NCI-H1417 (cell line): Measurements from ENCODE around the gene TATDN2.
A peak's percentile ranks its signal among the peaks of the same experiment; 100 is the strongest.

Experiments used
- DNase-seq, 3 experiments: peaks; one replicate each; lab custom pipeline; 2025; lab: John Stamatoyannopoulos, UW

TATDN2 gene, protein sequence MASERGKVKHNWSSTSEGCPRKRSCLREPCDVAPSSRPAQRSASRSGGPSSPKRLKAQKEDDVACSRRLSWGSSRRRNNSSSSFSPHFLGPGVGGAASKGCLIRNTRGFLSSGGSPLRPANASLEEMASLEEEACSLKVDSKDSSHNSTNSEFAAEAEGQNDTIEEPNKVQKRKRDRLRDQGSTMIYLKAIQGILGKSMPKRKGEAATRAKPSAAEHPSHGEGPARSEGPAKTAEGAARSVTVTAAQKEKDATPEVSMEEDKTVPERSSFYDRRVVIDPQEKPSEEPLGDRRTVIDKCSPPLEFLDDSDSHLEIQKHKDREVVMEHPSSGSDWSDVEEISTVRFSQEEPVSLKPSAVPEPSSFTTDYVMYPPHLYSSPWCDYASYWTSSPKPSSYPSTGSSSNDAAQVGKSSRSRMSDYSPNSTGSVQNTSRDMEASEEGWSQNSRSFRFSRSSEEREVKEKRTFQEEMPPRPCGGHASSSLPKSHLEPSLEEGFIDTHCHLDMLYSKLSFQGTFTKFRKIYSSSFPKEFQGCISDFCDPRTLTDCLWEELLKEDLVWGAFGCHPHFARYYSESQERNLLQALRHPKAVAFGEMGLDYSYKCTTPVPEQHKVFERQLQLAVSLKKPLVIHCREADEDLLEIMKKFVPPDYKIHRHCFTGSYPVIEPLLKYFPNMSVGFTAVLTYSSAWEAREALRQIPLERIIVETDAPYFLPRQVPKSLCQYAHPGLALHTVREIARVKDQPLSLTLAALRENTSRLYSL

DNA sequence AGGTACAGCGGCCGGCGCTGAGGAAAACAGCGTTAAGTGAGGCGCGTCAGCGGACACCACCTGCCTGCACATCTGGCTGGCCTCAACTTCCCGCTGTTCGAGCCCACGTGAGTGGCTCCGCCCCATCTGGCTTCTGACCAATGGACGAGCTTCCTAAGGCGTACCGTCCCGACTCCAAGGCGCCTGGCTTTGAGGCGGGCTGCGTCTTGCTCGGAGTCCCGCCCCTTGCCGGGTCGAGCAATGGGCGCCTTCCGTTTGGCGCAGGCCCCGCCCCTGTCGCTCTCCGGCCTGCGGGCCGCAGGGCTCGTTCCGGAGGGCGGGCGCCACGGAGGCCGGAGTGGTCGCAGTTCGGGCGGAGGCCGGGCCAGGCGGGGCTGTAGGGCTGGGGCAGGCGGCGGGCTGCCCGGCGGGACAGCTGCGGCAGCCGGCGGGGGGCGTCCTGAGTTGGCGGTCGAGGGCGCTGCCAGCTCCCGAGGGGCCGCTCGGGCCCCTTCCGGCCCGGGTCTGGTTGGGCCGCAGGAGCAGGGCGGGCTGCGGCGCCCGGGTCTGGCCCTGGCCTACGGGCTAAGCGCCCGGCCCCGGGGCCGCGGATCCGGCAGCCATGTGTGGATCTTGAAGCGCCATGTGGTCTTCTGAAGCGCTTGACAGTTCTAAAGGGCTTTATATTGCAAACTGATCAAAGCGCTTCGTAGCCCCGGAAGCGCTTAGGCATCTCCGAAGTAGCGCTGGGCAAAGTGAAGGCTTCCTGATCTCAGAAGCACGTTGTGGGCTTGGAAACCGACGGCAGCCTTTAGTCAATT lies at the start of gene TATDN2:
TATDN2 (plus strand) TSS at position 276 of the 800 bp plus-strand sequence. CDS start 742 bp downstream, outside the sequence.
- peak; percentile 94 to 97 (median 96) for DNase-seq

DNA sequence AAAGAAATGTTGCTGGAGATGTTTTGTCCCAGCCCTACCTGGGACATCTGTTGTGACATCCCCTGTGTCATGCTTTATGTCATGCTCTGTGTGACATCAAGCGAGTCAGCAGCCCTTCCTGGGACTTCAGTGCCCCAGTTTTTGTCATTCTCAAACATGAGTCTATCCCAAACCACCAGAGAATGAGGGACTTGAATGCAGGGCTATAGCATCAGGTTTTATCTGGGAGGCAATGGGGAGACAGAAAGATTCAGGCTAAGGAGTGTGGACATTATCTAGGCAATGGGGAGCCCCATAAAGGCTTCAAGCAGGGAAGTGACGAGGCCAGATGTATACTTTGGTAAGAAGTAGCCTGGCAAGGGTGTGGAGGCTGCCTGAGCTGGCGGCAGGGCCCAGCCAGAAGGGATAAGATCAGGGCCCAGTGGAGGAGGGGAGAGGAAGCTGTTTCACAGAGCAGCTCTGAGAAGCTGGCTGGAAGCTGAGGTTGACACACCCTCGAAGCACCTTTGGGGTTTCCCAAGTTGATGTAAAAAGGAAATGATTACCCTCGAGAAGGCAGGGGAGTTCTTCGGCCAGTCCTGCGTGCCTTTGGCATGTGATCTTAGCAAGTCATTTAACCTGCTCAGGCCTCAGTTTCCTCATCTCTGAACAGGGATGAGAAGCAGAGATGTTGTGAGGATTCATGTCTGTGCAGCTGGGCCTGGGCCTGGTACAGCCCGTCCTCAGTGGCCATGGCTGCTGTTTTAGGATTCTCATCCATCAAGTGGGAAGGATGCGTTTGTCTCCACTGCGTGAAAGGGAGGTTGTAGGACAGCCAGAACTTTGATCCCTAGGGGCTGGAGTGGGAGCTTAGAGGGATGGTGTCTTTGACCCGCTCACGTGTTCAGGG lies 49.3 kb upstream of the TATDN2 start:
- no peak for DNase-seq

DNA sequence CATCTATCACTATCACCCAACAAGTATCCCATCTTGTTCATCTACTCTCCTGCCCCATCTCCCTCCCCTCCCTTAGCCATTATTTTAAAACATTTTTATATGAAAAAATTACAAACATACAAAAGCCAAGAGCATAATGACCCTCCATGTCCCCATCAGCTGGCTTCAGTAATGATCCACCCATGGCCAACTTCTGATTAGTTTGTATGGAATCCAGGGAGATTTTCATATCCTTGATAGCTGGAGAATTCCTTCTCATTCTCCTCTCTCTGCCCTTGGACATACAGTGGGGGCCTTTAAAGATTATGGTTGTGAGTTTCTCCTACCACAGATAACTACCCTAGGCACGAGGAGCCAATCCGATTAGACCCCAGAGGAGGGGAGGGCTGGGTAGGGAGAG lies 43.3 kb upstream of the TATDN2 start:
- no peak for DNase-seq

DNA sequence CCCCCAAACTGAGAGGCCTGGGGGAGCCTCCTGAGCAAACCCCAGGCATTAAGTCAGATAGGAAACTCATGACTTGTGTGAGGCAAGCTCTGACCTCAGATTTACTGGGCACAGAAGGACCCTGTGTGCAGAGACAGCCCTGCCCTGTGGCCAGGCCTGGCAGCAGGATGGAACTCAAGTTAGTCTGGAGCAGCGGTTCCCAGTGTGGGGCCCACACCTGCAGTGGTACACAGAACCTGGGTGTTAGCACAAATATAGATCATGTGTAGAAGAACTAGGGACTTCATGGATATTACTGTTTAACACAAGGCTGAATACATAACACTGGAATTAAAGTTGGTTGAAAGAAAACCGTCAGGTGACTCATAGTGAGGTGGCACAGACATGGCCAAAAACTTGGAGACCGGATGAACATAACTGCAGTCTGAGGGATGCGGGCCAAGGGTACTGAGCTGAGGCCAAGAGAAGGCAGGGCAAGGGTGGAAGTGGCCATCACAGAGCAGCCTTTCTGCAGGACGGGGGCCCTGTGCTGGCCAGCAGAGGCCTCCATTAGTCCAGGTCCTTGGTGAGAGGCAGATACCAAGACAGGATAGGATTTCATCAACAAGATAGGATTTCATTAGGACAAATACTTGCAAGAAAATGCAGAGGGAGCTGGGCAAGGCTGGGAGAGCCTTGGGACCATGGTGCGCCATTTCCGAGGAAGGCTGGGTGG lies 42.7 kb upstream of the TATDN2 start:
- DNase-seq: no peak

DNA sequence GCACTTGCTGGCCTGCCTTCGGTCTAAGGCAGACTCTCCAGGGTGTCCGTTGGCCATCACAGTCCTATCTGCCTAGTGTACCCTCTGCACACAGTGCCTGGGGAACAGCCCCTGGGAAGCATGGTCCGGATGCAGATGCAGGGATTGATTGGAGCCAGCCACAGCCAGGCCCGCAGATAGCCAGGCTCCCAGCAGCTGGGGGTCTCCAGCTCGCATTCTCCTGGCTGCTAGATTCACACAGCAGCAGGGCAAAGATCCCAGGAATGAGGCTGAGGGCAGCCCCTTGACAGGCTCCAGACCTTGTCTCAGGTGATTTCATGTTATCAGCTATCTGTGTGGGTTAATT lies 42.1 kb upstream of the TATDN2 start:
- no peak for DNase-seq

DNA sequence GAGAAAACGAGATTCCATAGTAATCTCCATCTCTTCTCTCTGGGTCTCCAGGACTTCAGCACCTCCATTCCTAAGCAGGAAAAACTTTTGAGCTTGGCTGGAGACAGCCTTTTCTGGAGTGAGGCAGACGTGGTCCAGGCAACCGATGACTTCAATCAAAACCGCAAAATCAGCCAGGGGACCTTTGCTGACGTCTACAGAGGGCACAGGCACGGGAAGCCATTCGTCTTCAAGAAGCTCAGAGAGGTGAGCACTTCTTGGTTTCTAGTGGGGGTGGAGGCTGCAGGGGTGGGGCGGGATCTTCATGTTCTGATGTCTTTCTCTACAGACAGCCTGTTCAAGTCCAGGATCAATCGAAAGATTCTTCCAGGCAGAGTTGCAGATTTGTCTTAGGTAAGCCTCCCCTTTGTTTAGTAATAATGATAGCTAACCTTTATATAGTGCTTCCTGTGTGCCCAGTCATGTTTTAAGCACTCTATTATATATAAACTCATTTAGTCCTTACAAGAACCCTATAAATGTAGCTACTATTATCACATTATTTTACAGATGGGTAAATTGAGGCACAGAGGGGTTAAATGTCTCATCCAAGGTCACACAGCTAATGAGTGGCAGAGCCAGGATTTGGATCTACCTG lies 35.0 kb upstream of the TATDN2 start:
- DNase-seq: no peak

DNA sequence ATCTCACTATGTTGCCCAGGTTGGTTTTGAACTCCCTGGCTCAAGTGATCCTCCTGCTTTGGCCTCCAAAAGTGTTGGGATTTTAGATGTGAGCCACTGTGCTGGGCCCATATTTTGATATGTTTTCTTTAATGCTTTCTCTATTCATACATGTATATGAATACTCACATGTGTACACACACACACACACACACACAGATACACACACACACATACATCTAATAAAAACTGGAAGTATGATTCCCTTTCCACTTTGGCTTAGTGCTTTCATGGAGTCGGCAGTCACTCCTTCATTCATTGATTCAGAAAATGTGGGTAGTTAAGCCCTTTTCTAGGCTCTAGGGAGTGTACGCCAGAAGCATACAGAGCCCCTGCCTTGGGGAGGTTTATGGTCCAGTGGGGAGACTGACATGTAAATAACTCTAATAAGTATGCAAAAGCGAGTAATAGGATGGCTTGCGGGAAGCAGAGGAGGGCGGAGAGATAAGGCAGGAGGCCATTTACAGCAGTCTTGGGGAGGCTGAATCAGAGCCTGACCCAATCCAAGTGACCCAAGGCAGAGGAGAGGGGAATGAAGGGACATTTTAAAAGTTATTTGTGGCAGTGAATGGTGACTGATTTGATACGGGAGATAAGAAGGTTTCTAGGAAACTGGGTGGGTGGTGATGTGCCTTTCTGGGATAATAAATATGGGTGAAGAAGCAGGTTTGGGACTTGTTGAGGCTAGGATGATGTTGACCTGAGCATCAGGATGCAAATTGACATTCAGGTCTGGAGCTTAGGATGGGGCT lies 32.5 kb upstream of the TATDN2 start:
- DNase-seq: no peak

DNA sequence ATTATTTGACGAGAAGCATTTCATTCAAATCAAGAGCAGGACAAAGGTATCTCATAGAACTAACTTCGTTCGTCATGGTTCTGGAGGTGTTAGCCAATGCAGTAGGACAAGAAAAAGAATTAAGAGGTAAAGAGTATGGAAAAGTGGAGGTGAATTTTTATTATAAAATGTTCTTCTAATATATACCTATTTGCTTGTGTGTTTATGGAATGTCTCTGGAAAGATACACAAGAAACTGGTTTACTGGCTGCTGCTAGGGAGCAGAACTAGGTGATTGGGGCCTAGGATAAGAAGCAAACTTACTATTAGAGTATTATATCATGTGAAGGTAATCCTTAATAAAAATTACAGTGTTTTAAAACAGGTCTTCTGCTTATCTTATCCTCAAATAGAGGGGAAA lies 30.9 kb upstream of the TATDN2 start:
- no peak for DNase-seq

DNA sequence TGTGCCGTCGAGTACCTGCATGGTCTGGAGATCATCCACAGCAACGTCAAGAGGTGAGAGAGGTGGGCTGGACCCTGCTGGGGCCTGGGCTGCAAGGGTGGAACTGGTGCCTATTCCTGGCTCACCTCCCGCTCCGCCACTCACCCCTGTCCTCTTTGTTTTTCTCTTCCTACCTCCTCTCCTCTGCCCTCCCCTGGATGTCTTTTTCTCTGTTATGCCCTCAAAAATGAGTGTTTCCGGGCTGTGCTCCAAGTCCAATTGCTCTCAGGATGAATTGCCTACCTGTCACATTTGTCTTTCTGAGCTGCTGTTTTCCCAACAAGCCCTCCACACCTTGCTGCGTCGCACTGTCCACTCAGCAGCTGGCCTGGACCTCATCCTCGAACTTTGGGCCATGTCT lies 28.5 kb upstream of the TATDN2 start:
- DNase-seq: peak in 1 of 3 experiments; percentile 32

DNA sequence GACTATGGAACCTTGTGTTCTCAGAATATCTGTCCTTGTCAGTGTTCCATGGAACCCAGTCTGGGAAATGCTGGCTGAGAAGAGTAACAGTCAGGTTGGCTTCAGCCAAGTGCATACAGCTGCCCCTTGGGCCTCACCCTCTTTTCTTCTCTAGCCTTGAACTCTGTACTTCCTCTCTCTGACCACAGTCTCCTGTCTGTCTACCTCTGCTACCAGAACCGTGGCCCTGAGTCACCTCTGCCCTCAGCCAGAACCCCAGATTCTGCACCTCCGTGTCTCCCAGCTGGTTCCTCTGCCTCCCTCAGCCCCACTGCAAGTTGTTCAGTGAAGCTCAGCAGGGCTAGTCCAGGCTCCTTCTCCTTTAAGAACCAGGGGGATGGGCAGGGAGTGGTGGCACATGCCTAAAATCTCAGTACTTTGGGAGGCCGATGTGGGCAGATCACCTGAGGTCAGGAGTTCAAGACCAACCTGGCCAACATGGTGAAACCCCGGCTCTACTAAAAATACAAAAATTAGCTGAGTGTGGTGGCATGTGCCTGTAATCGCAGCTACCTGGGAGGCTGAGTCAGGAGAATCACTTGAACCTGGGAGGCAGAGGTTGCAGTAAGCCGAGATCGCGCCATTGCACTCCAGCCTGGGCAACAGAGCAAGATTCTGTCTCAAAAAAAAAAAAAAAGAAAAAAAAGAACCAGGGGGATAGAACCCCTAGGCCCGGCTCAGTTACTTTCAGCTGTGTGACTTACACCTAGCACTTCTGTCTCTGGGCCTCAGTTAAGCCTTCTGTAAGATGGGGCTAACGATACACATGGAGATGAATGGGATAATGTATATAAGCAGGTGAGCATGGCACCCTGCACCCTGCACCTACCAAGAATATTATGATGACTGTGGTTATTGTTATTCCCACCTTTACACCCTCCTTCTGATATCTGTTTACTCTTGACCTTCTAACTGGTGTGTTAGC lies 24.3 kb upstream of the TATDN2 start:
- DNase-seq: no peak

DNA sequence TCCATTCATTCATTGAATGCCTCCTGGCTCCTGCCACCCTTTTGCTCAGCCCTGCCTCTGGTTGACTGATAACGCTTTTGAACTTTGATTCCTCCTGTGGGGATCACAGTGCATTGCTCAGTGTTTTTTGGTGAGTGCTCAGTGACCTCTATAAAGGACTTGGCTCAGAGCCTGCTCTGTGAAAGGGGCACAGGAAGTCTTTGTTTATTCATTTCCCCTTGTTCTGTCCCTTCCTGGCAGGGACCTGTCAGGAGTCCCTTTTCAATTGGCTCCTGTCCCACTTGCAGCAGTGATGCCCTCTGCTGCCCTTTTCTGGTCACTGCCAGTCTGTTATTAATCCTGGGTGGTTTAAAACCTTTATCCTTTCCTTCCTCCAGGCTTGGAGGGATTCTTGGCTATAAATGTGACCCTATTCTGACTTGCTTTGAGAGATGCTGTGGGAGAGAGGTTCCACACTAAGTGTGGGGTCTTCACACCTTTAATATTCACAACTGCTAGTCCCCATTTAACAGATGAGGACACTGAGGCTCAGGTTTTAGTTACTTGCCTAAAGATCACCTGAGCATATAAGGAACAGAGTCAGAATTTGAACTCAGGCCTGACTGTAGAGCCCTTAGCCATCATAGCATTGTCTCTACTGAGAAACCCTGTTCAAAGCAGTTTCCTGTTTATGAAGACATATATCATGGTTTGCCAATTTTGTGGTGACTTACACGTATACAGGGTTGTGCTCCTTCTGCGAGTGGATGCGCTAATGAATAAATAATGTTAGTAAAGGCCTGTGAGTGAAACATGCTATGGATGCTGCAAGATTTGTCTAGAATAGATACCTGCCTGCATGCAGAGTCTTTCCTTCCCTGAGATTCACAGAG lies 23.2 kb upstream of the TATDN2 start:
- peak; percentile 15 to 59 (median 26) for DNase-seq

DNA sequence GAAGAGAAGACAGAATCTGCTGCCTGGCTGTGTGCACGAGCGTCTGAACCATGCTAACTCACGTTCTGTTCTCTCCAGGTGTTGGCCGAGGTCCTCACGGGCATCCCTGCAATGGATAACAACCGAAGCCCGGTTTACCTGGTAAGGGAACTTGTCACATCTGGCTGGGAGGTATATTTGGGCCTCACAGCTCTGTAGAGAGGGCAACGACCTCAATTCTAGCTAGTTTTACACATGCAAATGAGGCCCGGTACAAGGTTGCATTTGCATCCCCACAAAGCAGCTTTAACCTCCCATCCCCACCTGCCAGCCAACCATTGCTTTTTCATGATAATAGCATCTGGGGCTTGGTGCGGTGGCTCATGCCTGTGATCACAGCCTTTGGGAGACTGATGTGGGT lies 22.0 kb upstream of the TATDN2 start:
- DNase-seq: no peak

DNA sequence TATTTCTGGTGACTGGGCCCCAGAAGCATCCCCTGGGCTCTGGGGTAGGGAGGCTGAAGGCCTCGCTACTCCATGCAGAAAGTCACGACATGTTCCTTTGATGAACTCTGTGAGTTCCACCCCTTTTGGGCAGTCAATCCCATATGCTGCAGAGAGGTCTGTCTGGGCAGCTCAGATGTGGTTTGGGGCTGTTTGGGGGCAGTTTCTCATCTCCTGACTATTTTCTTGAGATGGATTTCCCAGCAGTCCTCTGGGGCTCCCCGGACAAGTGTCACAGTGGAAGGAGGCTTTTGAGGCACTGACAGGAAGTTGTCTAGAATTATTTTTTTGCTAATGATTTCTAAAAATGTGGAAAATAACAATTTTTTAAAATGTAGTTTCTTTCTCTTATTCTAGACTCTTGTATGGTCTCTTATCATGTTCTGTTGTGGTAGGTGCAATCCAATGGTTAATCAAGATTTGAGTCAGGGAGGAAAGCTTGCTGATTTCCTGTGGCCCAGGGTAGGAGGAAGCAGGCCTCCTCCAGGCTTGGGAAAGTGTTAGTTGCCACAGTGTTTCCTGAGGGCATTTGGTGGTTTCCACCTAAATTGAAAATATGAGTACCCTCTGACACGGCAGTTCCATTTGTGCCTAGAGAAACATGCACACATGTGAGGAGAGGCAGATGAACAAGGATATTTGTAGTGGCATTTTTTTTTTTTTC lies 19.9 kb upstream of the TATDN2 start:
- no peak for DNase-seq

DNA sequence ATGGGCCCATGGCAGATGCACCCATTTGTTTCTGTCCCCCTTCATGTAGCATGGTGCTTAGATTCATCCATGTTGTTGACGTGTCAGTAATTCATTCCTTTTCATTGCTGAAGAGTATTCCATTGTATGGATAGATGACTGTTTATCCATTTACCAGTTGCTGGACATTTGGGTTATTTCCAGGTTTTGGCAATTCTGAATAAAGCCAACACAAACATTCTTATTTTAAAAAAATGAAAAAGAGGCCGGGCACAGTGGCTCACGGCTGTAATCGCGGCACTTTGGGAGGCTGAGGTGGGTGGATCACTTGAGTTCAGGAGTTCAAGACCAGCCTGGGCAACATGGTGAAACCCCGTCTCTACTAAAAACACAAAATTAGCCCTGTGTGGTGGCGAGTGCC lies 18.7 kb upstream of the TATDN2 start:
- DNase-seq: no peak

DNA sequence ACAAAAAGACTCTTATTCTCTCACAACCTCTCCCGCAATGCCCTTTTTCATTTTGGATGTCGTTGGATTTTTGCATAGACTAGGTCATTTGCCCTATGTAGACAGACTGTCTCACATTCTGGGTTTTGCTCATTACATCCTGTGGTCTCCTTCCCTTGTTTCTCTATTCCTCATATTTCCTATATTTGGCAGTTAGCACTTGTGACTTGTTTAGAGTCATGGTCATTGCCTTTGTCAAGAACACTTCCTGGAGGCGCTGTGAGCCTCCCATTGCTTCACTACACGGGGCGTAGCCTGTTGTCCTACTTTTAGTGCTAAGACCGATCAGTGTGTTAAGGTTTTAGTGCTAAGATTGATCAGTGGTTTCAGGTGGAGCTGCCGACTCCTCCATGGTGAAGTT lies 16.1 kb upstream of the TATDN2 start:
- DNase-seq: no peak

DNA sequence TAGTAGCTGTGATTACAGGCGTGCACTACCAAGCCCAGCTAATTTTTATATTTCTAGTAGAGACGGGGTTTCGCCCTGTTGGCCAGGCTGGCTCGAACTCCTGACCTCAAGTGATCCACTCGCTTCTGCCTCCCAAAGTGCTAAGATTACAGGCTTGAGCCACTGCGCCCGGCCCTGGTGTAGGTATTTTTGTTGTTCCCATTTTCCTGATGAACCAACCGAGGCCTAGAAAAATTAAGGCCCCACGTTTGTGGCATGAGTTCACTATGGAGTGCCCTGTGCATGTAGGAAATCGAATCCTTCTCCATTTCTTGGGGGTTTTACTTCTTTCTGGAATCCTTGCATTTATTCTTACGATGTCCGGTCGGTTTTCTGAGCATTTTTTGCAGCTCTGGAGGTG lies 14.3 kb upstream of the TATDN2 start:
- no peak for DNase-seq
